GM20000 (cell line): ENCODE results near the gene NOL3.

Experiments
- DNase-seq: peaks from one replicate; pipeline ENCODE4 v3.0.0; 2012; ENCODE audit warnings: low spot score
- TF ChIP-seq, protein P1 (sequence below): IDR thresholded peaks from 2 replicates; pipeline ENCODE4 v1.5.1; 2012; ENCODE audit warnings: mild to moderate bottlenecking, control low read depth; ENCODE audit errors: extremely low read depth, missing control alignments

The NOL3 gene

GRCh38 chr16:67199011-67199807 lies 28.9 kb downstream of the NOL3 start, which contains the start of gene ELMO3:
TSS of gene ELMO3 (plus strand) at chr16:67199131. CDS start at chr16:67199327, 196 bp downstream.
- DNase-seq, result no peak
- TF ChIP-seq, protein P1, sequence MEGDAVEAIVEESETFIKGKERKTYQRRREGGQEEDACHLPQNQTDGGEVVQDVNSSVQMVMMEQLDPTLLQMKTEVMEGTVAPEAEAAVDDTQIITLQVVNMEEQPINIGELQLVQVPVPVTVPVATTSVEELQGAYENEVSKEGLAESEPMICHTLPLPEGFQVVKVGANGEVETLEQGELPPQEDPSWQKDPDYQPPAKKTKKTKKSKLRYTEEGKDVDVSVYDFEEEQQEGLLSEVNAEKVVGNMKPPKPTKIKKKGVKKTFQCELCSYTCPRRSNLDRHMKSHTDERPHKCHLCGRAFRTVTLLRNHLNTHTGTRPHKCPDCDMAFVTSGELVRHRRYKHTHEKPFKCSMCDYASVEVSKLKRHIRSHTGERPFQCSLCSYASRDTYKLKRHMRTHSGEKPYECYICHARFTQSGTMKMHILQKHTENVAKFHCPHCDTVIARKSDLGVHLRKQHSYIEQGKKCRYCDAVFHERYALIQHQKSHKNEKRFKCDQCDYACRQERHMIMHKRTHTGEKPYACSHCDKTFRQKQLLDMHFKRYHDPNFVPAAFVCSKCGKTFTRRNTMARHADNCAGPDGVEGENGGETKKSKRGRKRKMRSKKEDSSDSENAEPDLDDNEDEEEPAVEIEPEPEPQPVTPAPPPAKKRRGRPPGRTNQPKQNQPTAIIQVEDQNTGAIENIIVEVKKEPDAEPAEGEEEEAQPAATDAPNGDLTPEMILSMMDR, result no peak

DNA sequence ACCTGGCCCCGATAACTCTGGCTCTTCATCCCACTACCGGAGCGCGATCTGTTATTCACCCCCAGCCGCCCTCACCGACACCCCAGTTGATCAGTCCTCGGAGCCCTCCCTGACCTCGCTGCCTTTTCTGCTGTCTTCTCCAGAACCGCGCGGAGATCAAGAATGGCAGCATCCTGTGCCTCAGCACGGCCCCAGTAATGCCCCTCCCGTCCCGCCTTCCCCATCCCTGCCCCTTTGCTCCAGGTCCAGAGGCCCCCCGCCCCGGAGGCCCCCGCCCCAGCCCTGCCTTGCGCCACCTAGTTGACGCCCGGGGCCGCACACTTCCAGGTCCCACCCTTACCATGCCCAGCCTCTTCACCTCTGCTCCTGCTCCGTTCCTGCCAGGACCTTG lies 29.5 kb downstream of the NOL3 start:
- TF ChIP-seq, protein P1, result no peak
- no peak for DNase-seq

GRCh38 chr16:67200491-67200890 lies 30.2 kb downstream of the NOL3 start:
- TF ChIP-seq, protein P1, result no peak
- peak; percentile 28 for DNase-seq

GRCh38 chr16:67201411-67202345 lies 31.3 kb downstream of the NOL3 start:
- TF ChIP-seq, protein P1, result no peak
- DNase-seq, result peak; percentile 15

DNA sequence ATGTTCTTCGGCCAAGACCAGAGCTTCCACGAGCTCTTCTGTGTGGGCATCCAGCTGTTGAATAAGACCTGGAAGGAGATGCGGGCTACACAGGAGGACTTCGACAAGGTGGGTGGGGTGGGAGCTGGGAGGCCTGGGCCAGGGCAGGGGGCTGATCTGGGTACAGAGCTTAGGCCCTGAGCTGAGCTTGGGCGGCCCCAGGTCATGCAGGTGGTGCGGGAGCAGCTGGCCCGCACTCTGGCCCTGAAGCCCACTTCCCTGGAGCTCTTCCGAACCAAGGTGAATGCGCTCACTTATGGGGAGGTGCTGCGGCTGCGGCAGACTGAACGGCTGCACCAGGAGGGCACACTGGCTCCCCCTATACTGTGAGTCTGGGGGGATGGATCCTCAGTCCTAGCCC lies 32.1 kb downstream of the NOL3 start:
- TF ChIP-seq, protein P1, result no peak
- no peak for DNase-seq

DNA sequence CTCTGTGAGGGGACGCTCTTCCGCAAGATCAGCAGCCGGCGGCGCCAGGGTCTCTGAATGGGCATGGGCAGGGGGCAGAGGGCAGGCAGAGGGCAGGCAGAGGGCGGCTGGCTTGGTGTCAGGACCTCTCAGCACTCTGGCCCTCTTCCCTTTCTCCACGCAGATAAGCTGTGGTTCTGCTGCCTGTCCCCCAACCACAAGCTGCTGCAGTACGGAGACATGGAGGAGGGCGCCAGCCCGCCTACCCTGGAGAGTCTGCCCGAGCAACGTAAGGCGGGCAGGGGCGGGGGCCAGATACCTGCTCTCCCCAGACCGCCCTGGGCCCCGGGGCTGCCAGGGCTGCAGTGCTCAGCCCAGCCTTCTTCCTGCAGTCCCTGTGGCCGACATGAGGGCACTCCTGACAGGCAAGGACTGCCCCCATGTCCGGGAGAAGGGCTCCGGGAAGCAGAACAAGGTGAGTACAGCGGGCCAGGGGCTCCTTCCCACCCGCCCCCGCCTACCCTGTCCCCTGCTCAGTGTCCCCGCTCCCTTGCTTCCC lies 32.7 kb downstream of the NOL3 start:
- TF ChIP-seq, protein P1, result no peak
- peak; percentile 13 for DNase-seq
